Measurements from ENCODE around the gene GLI2.

GRCh38 chr2:120778244-120778643 lies 42.6 kb downstream of the GLI2 start:
- TF ChIP-seq CTCF (IDR thresholded peaks at IDR 0.05) = no peak
- TF ChIP-seq EP300 (IDR thresholded peaks at IDR 0.05) = no peak
- no peak for TF ChIP-seq POLR2AphosphoS5 (IDR thresholded peaks at IDR 0.05)

All from upper lobe of left lung (tissue), 4 donors.